HepG2 (cell line): ENCODE data around the gene MTX1. TPM values are rescaled to one million over a fixed set of nuclear protein-coding genes. Genes with fewer than 3 reads are reported as not detected.
A peak's percentile ranks its signal among the peaks of the same experiment; 100 is the strongest.

Source experiments
- CAMTA2 ChIP-seq: sonication (generic); formaldehyde crosslinking; IDR thresholded peaks from 2 replicates; pipeline ENCODE4 v1.4.0; 2020; ENCODE audit warnings: mild to moderate bottlenecking, missing genetic modification reagents, borderline replicate concordance
- FIP1L1 ChIP-seq: fragments of 200-400 bp; formaldehyde crosslinking; IDR thresholded peaks from 2 replicates; pipeline ENCODE4 v1.6.1; 2018; ENCODE audit warnings: low read depth, mild to moderate bottlenecking, low read length, moderate library complexity, borderline replicate concordance; ENCODE audit not compliant: insufficient read depth
- GTF2F1 ChIP-seq: fragments of 150-350 bp; IDR thresholded peaks from 2 replicates; pipeline ENCODE4 v1.6.1; 2014; ENCODE audit warnings: low read length
- HDAC2 ChIP-seq: sonication (generic); formaldehyde crosslinking; IDR thresholded peaks from 2 replicates; pipeline ENCODE4 v1.4.0; 2020; ENCODE audit warnings: missing genetic modification reagents
- HNF1A ChIP-seq, 2 experiments: sonication (generic) in 1 of 2; formaldehyde crosslinking in 1 of 2; IDR thresholded peaks; 2 replicates each; pipeline versions ENCODE4 v1.4.0 to v1.6.1; 2016 to 2020; ENCODE audit warnings: borderline replicate concordance in 1 of 2, low read depth in 1 of 2, mild to moderate bottlenecking in 1 of 2, missing genetic modification reagents in 1 of 2
- HNF1B ChIP-seq: sonication (generic); formaldehyde crosslinking; IDR thresholded peaks from 2 replicates; pipeline ENCODE4 v1.5.1; 2020; ENCODE audit warnings: mild to moderate bottlenecking, moderate library complexity, missing genetic modification reagents
- MED13 ChIP-seq: sonication (generic); formaldehyde crosslinking; IDR thresholded peaks from 2 replicates; pipeline ENCODE4 v1.5.0; 2020; ENCODE audit warnings: missing genetic modification reagents
- MTA3 ChIP-seq: sonication (generic); formaldehyde crosslinking; IDR thresholded peaks from 2 replicates; pipeline ENCODE4 v1.4.0; 2020; ENCODE audit warnings: missing genetic modification reagents
- RFX1 ChIP-seq: fragments of 450-650 bp; IDR thresholded peaks from 2 replicates; pipeline ENCODE4 v1.6.1; 2017
- SCMH1 ChIP-seq: sonication (generic); formaldehyde crosslinking; IDR thresholded peaks from 2 replicates; pipeline ENCODE4 v1.9.0; 2021; ENCODE audit warnings: missing genetic modification reagents, mild to moderate bottlenecking, borderline replicate concordance
- SIN3A ChIP-seq: IDR thresholded peaks from 2 replicates; pipeline ENCODE4 v1.6.1; 2011; ENCODE audit warnings: low read depth, mild to moderate bottlenecking, control low read depth, low read length, borderline replicate concordance
- SP140L ChIP-seq: sonication (generic); formaldehyde crosslinking; IDR thresholded peaks from 2 replicates; pipeline ENCODE4 v1.4.0; 2020; ENCODE audit warnings: missing genetic modification reagents, borderline replicate concordance
- ZFP82 ChIP-seq: sonication (generic); formaldehyde crosslinking; IDR thresholded peaks from 2 replicates; pipeline ENCODE4 v1.5.1; 2020; ENCODE audit warnings: mild to moderate bottlenecking, missing genetic modification reagents, borderline replicate concordance
- ZNF224 ChIP-seq: sonication (generic); formaldehyde crosslinking; IDR thresholded peaks from 2 replicates; pipeline ENCODE4 v1.5.0; 2020; ENCODE audit warnings: mild to moderate bottlenecking, missing genetic modification reagents
- ZNF614 ChIP-seq: IDR thresholded peaks from 2 replicates; pipeline ENCODE4 v1.6.1; 2018; ENCODE audit warnings: missing biosample characterization, missing genetic modification reagents, inconsistent platforms, borderline replicate concordance
- ZNF629 ChIP-seq: sonication (generic); formaldehyde crosslinking; conservative IDR thresholded peaks from 2 replicates; pipeline ENCODE4 v1.5.0; 2020; ENCODE audit warnings: missing genetic modification reagents
- polyA plus RNA-seq, 8 experiments: library from polyadenylated mRNA; depleted of rRNA in 3 of 8; stranded (reverse) in 7 of 8; unstranded in 1 of 8; fragments of >200 nt; fragmentation: Illumina TruSeq in 4 of 8; extraction: Trizol in 4 of 8; gene quantifications; 2 replicates each; pipeline versions ENCODE4 v1.2.1 to v1.2.3, GENCODE V29; 2011 to 2016; ENCODE audit warnings: low read depth in 4 of 8, missing spikeins in 1 of 8, mixed read lengths in 1 of 8; ENCODE audit not compliant: insufficient read depth in 1 of 8
- total RNA-seq, 5 experiments: library from RNA; depleted of rRNA; stranded (reverse); fragments of >200 nt; fragmentation: Illumina TruSeq; extraction: Trizol; gene quantifications; 2 replicates each; pipeline ENCODE4 v1.2.3, GENCODE V29; 2016; ENCODE audit warnings: low read depth in 1 of 5
- TF ChIP-seq, protein P1 (sequence below): sonication (generic); formaldehyde crosslinking; IDR thresholded peaks from 2 replicates; pipeline ENCODE4 v1.4.0; 2020; ENCODE audit warnings: missing genetic modification reagents
- TF ChIP-seq, protein P2 (sequence below): sonication (generic); formaldehyde crosslinking; IDR thresholded peaks from 2 replicates; pipeline ENCODE4 v1.4.0; 2020; ENCODE audit warnings: missing genetic modification reagents; ENCODE audit errors: not compliant biosample characterization
- TF ChIP-seq, protein P3 (sequence below): sonication (generic); formaldehyde crosslinking; IDR thresholded peaks from 2 replicates; pipeline ENCODE4 v1.4.0; 2020; ENCODE audit warnings: missing genetic modification reagents, borderline replicate concordance

The MTX1 gene
- total and polyA plus RNA-seq, 2 of the 13 experiments (the other 11 are each of a cell fraction or from before 2014, with no cell fraction given), result 64.5 to 72.6 TPM

GRCh38 chr1:155172732-155173477 lies 35.6 kb upstream of the MTX1 start, which contains the start of gene KRTCAP2 (continued):
- no peak for TF ChIP-seq ZFP82 (CRISPR knock-in tag)
- TF ChIP-seq MTA3, result no peak
- TF ChIP-seq ZNF629, result peak; percentile 40; the same call in 1 of the 2 replicates
- TF ChIP-seq, protein P1, sequence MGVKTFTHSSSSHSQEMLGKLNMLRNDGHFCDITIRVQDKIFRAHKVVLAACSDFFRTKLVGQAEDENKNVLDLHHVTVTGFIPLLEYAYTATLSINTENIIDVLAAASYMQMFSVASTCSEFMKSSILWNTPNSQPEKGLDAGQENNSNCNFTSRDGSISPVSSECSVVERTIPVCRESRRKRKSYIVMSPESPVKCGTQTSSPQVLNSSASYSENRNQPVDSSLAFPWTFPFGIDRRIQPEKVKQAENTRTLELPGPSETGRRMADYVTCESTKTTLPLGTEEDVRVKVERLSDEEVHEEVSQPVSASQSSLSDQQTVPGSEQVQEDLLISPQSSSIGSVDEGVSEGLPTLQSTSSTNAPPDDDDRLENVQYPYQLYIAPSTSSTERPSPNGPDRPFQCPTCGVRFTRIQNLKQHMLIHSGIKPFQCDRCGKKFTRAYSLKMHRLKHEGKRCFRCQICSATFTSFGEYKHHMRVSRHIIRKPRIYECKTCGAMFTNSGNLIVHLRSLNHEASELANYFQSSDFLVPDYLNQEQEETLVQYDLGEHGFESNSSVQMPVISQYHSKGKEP (CRISPR knock-in tag), result no peak
- no peak for TF ChIP-seq HNF1A (IDR thresholded peaks at IDR 0.05; ENCODE audit: low read depth)
- no peak for TF ChIP-seq HNF1A (CRISPR knock-in tag; IDR thresholded peaks at IDR 0.05; ENCODE audit: borderline replicate concordance)
- no peak for TF ChIP-seq RFX1
- no peak for TF ChIP-seq GTF2F1
- TF ChIP-seq MED13 (CRISPR knock-in tag), result peak; percentile 64; the same call in 1 of the 2 replicates
- TF ChIP-seq SCMH1 (CRISPR knock-in tag), result no peak
- no peak for TF ChIP-seq CAMTA2 (CRISPR knock-in tag)
- TF ChIP-seq SIN3A, result no peak
- no peak for TF ChIP-seq SP140L
- TF ChIP-seq, protein P2, sequence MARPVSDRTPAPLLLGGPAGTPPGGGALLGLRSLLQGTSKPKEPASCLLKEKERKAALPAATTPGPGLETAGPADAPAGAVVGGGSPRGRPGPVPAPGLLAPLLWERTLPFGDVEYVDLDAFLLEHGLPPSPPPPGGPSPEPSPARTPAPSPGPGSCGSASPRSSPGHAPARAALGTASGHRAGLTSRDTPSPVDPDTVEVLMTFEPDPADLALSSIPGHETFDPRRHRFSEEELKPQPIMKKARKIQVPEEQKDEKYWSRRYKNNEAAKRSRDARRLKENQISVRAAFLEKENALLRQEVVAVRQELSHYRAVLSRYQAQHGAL (CRISPR knock-in tag), result no peak
- TF ChIP-seq FIP1L1, result no peak
- TF ChIP-seq HNF1B (CRISPR knock-in tag), result peak; percentile 92
- no peak for TF ChIP-seq ZNF224 (CRISPR knock-in tag)
- TF ChIP-seq, protein P3, sequence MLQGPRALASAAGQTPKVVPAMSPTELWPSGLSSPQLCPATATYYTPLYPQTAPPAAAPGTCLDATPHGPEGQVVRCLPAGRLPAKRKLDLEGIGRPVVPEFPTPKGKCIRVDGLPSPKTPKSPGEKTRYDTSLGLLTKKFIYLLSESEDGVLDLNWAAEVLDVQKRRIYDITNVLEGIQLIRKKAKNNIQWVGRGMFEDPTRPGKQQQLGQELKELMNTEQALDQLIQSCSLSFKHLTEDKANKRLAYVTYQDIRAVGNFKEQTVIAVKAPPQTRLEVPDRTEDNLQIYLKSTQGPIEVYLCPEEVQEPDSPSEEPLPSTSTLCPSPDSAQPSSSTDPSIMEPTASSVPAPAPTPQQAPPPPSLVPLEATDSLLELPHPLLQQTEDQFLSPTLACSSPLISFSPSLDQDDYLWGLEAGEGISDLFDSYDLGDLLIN (CRISPR knock-in tag), result no peak
- TF ChIP-seq ZNF614 (CRISPR knock-in tag), result peak; percentile 76; the same call in 1 of the 2 replicates
- TF ChIP-seq HDAC2 (CRISPR knock-in tag), result peak; percentile 84; the same call in 1 of the 2 replicates
